HUES48 (cell line): ENCODE data around the gene ZNF202.
"Not testable (repeated sequence)": the region's sequence is repeated elsewhere in the genome, so short reads cannot be mapped to it uniquely, and the experiment has no call there.

Experiments
- H3K27ac ChIP-seq: one replicate; pipeline ENCODE4 v1.7.0; 2013; ENCODE audit warnings: low read depth, low read length, inconsistent platforms
- H3K27me3 ChIP-seq: 2 replicates; pipeline ENCODE4 v1.6.1; 2013; ENCODE audit warnings: mild to moderate bottlenecking, low read length; ENCODE audit not compliant: control insufficient read depth, insufficient read depth
- H3K36me3 ChIP-seq: 2 replicates; pipeline ENCODE4 v1.6.1; 2013; ENCODE audit warnings: low read length; ENCODE audit not compliant: control insufficient read depth, insufficient read depth
- H3K4me1 ChIP-seq: 2 replicates; pipeline ENCODE4 v1.6.1; 2013; ENCODE audit warnings: mild to moderate bottlenecking, low read length; ENCODE audit not compliant: control insufficient read depth, insufficient read depth
- H3K4me3 ChIP-seq: 2 replicates; pipeline ENCODE4 v1.5.1; 2013; ENCODE audit warnings: mild to moderate bottlenecking, low read depth, low read length
- H3K9ac ChIP-seq: 2 replicates; pipeline ENCODE4 v1.6.1; 2013; ENCODE audit warnings: mild to moderate bottlenecking, low read depth, low read length, moderate library complexity
- H3K9me3 ChIP-seq: 2 replicates; pipeline ENCODE4 v1.6.1; 2013; ENCODE audit warnings: low read length; ENCODE audit not compliant: control insufficient read depth, insufficient read depth

The ZNF202 gene

DNA sequence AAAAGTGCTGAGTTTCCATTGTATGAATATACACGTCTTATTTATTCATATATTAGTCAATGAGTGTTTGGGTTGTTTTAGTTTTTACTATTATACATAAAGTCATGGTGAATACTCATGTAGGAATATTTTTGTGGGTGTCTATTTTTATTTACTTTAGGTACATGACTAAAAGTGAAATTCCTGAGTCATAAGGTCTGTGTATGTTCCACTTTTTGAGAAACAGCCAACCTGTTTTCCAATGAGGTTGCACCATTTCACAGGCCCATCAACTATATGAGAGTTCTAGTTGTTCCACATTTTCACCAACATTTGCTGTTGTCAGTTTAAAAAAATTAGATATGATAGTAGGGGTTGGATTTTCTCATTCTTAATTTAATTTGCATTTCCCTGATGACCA lies 19.4 kb upstream of the ZNF202 start:
- Histone ChIP-seq H3K27ac (no peak overlapping the region), H3K4me1 (no peaks in the 10 kb centered on the region), H3K36me3 (no peaks in the 10 kb centered on the region), H3K9me3 (peaks cover 24% of the 10 kb centered on the region), H3K4me3 (no peak overlapping the region), H3K27me3 (no peaks in the 10 kb centered on the region), H3K9ac (no peak overlapping the region)

DNA sequence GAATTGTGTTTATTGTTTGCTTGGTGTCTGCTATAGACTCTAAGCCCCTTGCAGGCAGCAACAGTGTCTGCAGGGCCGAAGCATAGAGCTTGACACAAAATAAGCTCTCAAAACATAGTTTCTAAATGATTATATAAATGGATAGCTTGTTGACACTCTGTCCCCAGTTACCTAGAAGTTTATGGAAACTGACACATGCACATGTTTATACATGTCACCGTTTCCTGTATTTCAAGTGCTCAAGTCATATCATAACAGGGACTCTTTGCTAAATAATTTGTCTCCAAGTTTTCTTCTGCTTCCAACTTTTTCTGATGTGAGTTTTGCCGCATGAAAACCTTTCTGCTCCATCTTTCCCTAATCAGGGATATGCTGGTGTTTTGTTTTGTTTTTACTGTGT lies 16.5 kb upstream of the ZNF202 start:
- Histone ChIP-seq H3K27ac (no peak overlapping the region), H3K4me3 (no peak overlapping the region), H3K36me3 (no peaks in the 10 kb centered on the region), H3K9ac (no peak overlapping the region), H3K4me1 (no peaks in the 10 kb centered on the region), H3K9me3 (peaks cover 20% of the 10 kb centered on the region), H3K27me3 (no peaks in the 10 kb centered on the region)

DNA sequence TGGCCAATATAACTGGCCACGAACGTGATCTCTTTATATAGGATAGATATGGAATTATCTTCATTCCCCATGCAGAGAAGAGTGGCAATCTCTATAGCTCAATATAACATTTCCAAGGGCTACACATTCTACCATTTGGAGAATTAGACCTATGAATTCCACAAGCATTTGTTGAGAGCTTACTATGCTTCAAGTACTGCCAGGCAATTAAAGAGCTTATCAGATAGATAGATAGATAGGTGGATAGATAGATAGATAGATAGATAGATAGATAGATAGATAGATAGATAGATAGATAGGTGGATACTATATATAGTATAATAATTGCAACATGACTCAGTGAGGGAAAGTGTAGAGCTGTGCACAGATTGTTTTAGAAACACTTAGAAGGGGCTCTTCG lies 14.4 kb upstream of the ZNF202 start:
- Histone ChIP-seq H3K9ac (no peak overlapping the region), H3K9me3 (no peaks in the 10 kb centered on the region), H3K36me3 (no peaks in the 10 kb centered on the region), H3K4me3 (no peak overlapping the region), H3K27me3 (no peaks in the 10 kb centered on the region), H3K27ac (no peak overlapping the region), H3K4me1 (no peaks in the 10 kb centered on the region)

DNA sequence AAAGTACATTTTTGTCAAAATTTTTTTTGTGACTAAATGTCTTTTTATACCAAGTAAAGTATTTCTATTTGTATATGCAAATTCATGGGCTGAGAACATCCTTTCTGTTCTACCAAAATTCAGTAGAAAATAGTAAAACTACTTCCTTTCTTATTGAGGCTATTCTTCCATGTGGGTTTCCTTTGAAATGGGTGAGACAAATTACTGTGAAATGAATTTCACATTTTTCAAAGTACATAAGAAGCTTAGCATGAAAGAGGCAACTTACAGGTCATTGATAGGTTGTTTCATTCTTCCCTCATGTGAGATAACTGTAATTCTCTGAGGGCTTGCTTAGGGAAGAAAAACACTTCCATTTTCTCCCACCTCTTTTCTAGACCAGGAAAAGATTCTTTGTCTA lies 13.9 kb upstream of the ZNF202 start:
- Histone ChIP-seq H3K4me1 (no peaks in the 10 kb centered on the region), H3K9me3 (no peaks in the 10 kb centered on the region), H3K27ac (no peak overlapping the region), H3K27me3 (no peaks in the 10 kb centered on the region), H3K4me3 (no peak overlapping the region), H3K9ac (no peak overlapping the region), H3K36me3 (no peaks in the 10 kb centered on the region)

DNA sequence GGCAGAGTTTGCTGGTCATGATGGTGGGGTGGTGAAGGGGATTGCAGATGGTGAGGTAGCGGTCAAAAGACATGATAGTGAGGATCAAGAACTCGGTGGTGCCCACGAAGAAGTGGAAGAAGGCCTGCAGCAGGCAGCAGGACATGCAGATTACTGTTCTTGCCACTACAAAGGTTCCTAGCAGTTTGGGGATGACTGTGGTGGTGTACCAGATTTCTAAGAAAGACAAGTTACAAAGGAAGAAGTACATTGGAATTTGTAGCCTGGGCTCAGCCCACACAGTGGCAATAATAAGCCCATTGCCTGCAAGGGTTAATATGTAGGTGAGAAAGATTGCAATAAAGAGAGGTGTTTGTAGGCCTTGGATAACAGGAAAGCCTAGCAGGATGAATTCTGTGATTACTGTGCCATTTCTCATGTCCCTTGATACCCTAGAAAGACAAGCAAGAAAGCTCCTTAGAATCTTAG lies 12.7 kb upstream of the ZNF202 start, which contains the start of gene OR6X1:
TSS of gene OR6X1 (minus strand) at position 418 of the 468 bp plus-strand sequence. CDS start at position 418, 0 bp downstream.
- no peaks in the 10 kb centered on the region for H3K36me3 ChIP-seq
- no peak within 1 kb of the TSS for H3K4me3 ChIP-seq
- H3K27me3 ChIP-seq = no peaks in the 10 kb centered on the region
- no peaks in the 10 kb centered on the region for H3K9me3 ChIP-seq
- H3K4me1 ChIP-seq = no peaks in the 10 kb centered on the region
- H3K9ac ChIP-seq = no peak within 1 kb of the TSS
- H3K27ac ChIP-seq = no peak within 1 kb of the TSS

DNA sequence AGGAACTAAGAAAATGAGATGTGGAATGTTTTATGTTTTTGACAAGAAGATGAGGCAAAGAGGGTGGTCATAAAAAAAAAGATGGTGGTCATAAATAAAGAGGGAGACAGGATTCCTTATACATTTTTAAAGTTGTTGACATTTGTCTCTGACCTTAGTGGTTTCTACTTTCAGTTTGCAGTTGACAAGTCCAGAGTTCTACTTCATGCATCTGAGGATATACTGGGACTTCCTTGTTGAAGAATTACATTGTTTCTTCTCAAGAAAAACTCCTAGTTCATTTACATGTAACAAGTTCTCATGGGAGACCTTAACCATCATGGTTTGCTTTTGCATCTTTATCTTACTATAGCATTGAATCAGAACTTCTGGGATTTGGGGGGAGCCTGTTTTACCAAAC lies 11.7 kb upstream of the ZNF202 start:
- no peak overlapping the region for H3K4me3 ChIP-seq
- no peak overlapping the region for H3K9ac ChIP-seq
- no peaks in the 10 kb centered on the region for H3K4me1 ChIP-seq
- H3K36me3 ChIP-seq = no peaks in the 10 kb centered on the region
- H3K27ac ChIP-seq = no peak overlapping the region
- no peaks in the 10 kb centered on the region for H3K27me3 ChIP-seq
- peaks cover 5% of the 10 kb centered on the region for H3K9me3 ChIP-seq

DNA sequence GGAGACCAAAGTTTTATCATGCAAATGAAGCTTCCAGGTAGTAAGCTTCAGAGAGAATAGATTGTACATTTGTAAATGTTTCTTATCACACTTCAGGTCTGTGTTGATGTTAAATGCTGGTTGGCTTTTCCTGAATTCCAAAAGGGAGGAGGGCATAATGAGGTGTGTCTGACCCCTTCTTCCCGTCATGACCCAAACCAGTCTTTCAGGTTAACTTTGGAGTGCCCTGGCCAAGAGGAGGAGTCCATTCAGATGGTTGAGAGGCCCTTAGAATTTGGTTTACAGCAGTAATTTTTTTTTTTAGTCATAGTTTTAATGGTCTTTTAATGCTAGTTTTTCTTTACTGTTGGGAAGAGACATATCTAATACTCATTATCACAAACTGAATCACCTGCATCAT lies 10.3 kb upstream of the ZNF202 start:
- Histone ChIP-seq H3K27ac (no peak overlapping the region), H3K4me1 (no peaks in the 10 kb centered on the region), H3K36me3 (no peaks in the 10 kb centered on the region), H3K9me3 (peaks cover 5% of the 10 kb centered on the region), H3K27me3 (no peaks in the 10 kb centered on the region), H3K9ac (no peak overlapping the region), H3K4me3 (no peak overlapping the region)

DNA sequence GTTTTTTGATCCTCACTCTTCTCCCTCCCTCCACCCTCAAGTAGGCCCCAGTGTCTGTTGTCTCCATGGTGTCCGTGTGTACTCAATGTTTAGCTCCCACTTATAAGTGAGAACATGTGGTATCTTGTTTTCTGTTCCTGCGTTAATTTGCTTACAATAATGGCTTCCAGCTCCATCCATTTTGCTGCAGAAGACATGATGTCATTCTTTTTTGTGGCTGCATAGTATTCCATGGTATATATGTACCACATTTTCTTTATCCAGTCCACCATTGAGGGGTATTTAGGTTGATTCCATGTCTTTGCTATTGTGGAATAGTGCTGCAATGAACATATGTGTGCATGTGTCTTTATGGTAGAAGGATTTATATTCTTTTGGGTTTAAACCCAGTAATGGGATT lies 6.9 kb upstream of the ZNF202 start:
- not testable (repeated sequence) for H3K36me3 ChIP-seq, H3K9ac ChIP-seq, H3K9me3 ChIP-seq, H3K27me3 ChIP-seq, H3K4me3 ChIP-seq, H3K27ac ChIP-seq
- H3K4me1 ChIP-seq = peaks cover 31% of the 10 kb centered on the region

DNA sequence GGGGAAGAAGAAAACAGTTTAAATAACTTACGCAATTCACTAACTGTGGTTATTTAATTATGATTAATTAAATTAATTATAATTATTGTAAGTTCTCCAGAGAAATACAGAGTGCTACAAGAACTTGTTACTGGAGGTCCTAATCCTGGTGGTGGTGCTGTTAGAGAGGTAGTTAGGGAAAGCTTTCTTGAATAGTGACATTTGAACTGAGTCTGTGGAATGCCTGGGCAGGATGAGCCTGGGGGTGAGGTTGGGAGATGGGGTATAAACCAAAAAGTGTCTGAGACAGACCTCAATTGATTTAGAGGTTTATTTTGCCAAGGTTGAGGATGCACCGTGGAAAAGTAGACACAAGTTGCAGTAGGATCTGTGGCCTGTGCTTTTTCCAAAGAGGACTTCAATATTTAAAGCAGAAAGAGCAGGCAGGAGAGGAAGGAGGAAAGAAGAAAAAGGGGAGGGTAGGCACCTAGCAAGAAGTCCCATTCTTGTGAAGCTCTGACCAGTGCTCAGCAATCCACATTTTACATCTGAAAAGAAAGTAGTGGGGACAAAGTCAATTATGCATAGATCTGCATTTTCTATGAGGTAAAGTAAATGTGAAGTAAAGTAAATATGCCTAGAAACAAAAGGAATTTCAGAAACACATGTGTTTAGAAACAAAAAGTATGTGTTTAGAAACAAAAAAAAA lies 4.4 kb upstream of the ZNF202 start:
- Histone ChIP-seq H3K9ac (no peak overlapping the region), H3K27me3 (no peaks in the 10 kb centered on the region), H3K9me3 (peaks cover 5% of the 10 kb centered on the region), H3K4me3 (no peak overlapping the region), H3K27ac (peak overlapping the region; percentile 85), H3K4me1 (peaks cover 36% of the 10 kb centered on the region), H3K36me3 (no peaks in the 10 kb centered on the region)

DNA sequence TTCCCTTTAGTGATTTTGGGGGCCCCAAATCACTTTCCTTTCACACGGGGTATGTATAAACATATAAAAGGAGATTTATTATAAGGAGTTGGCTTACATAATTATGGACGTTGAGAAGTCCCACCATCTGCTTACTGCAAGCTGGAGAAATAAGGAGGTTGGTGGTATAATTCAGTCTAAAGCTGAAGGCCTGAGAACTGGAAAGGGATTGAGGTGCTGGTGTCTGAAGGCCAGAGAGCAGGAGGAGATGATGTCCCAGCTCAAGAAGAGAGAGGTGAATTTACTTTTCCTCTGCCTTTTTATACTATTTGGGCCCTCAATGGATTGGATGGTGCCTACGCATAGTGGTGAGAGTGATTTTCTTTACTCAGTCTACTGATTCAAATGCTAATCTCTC lies 1.3 kb upstream of the ZNF202 start:
- Histone ChIP-seq H3K9me3 (peaks cover 14% of the 10 kb centered on the region), H3K9ac (peak overlapping the region; percentile 79; the same call in 1 of the 2 replicates), H3K4me1 (peaks cover 47% of the 10 kb centered on the region), H3K36me3 (peaks cover 24% of the 10 kb centered on the region), H3K4me3 (peak overlapping the region; percentile 76), H3K27me3 (no peaks in the 10 kb centered on the region), H3K27ac (peak overlapping the region; percentile 98)

DNA sequence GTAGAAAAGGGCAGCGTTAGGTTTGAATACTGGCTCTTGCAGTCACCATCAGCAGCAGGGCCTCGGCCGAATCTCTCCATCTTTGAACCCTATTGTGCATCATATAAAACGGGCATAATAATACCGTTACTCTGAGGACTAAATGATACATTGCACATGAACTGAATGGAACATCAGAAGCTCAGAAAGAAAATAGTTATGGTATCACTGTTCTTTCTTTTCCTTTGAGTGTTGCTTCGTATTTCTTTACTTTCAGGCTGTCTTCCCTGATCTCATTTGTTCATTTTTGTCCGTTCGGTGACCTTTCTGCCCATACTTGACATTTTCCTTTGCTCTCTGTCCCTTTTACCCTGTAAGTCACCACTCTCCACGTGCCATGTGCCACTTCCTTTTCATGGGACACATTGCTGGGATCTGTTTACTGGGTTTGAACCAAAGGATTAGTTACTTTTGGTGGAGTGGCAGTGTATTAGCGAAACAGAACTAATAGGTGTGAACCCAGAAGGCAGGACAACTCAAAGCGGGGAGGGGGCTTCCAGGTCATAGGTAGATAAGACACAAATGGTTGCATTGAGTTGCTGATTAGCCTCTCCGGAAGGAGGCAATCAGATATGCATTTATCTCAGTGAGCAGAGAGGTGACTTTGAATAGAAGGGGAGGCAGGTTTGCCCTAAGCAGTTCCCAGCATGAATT lies 717 bp upstream of the ZNF202 start:
- H3K27me3 ChIP-seq = no peaks in the 10 kb centered on the region
- H3K4me3 ChIP-seq = peak overlapping the region; percentile 76
- peaks cover 47% of the 10 kb centered on the region for H3K4me1 ChIP-seq
- peak overlapping the region; percentile 98 for H3K27ac ChIP-seq
- peaks cover 30% of the 10 kb centered on the region for H3K36me3 ChIP-seq
- peak overlapping the region; percentile 79 for H3K9ac ChIP-seq
- H3K9me3 ChIP-seq = peaks cover 19% of the 10 kb centered on the region
